ENCODE data around the gene RAP1A.

- TF ChIP-seq GATA2 (IDR thresholded peaks at IDR 0.05; ENCODE audit: low read depth, low read length): no peak
- TF ChIP-seq GATA3 (IDR thresholded peaks at IDR 0.05; ENCODE audit: low read depth, low read length): no peak
Measured at GRCh38 chr1:111720274-111720976, 100.8 kb downstream of the RAP1A start.
